ENCODE results near the gene NT5DC3.

NT5DC3 gene

GRCh38 chr12:103748002-103748401, 93.0 kb downstream of the NT5DC3 start:
- no peak for DNase-seq (ENCODE audit: low read depth)

GRCh38 chr12:103745962-103746361, 95.1 kb downstream of the NT5DC3 start:
- no peak for DNase-seq (ENCODE audit: low read depth)

- no peak for DNase-seq (ENCODE audit: low read depth)
Observed at GRCh38 chr12:103743788-103744187, 97.2 kb downstream of the NT5DC3 start.

DNA sequence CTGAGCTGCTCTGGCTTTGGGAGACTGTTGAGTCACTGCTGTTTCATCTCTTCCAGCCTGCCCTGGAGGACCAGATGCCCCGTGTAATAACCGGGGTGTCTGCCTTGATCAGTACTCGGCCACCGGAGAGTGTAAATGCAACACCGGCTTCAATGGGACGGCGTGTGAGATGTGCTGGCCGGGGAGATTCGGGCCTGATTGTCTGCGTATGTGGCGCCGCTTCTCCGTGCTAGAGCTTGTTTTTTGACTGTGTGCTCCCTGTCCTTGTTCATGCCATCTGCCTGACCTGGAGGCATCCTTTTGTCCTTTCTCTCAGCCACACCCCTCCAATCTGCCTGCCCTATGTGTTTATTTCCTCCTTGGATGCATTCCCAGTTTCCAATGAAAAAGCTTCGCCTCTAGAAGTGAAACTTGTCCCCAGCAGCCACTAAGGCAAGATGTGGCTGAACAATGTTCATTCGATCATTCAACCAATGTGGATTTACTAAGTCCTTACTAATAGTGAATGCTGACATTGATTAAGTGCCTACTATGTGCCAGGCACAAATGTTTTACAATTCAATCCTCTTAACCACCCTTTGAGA, 98.6 kb downstream of the NT5DC3 start:
- no peak for DNase-seq (ENCODE audit: low read depth)

DNA sequence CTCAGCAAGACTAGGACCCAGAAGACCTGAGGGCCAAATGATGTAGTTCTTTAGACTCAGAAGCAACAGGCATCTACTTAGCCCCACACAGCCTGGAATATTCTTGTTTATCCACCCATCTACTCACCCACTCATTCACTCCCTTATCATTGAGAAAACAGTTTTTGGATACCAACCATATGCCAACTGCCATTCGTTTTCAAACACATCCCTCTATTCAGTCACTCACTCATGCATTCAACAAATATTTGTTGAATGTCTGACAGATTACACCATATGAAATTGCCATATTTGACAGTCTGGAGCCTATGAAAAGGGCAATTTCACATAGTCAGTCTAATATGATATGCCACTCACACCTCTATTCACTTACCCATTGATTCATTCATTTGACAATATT, 103.2 kb downstream of the NT5DC3 start:
- DNase-seq (ENCODE audit: low read depth), result no peak

- no peak for DNase-seq (ENCODE audit: low read depth)
Observed at GRCh38 chr12:103736572-103736971, 104.5 kb downstream of the NT5DC3 start.

DNA sequence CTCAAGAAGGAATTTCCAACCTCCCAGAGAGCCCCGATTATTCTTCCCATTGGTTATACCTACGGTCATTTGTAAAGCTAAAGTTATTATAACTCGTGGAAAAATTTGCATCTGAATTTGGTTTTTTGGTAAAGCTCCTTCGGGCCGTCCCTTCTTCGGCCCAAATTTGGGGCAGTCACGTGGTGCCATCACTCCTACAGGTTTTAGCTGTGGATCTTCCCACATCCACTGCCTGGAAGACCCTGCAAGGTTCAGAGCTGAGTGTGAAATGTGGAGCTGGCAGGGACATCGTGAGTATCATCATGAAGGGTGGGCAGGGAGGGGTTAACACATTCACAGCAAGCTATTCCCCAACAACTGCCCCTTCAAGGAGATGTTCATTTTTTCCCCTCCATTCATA, 105.7 kb downstream of the NT5DC3 start:
- DNase-seq (ENCODE audit: low read depth), result no peak

- no peak for DNase-seq (ENCODE audit: low read depth)
Observed at GRCh38 chr12:103734863-103735262, 106.2 kb downstream of the NT5DC3 start.

DNA sequence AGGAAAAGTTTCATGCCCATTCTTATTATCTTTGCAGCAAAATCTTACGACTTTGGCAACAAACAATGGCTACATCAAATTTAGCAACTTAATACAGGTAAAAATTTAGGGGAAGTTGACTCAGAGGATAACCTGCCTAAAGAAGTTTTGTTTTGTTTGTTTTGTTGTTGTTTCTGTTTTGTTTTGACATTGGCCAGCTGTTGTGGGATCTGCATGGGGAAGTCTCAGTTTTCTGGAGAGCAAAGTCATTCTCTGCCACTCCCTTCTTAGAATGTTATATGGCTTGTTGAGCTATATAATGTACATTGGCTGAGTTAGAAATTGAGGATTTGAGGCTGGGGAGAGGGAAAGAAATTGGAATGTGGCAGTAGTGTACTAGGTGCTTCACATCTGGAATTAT, 109.5 kb downstream of the NT5DC3 start:
- DNase-seq (ENCODE audit: low read depth), result no peak

DNA sequence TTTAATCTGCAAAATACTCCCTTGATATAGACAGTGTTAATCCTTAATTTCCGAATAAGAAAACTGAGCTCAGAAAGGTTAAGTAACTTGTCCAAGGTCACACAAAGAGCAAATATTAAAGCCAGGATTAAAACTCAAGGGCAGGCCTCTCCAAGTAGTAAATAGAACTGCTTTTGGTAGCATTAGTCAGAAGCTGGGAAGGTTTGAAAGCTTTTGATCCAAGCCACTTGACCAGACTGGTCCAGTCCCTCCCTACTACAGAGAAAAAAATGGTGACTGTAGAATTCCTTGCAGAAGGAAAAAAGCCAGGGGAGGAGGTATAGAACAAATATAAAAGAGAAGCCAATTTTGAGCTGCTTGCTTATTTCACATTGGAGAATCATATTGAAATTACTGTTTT, 111.5 kb downstream of the NT5DC3 start:
- no peak for DNase-seq (ENCODE audit: low read depth)

DNA sequence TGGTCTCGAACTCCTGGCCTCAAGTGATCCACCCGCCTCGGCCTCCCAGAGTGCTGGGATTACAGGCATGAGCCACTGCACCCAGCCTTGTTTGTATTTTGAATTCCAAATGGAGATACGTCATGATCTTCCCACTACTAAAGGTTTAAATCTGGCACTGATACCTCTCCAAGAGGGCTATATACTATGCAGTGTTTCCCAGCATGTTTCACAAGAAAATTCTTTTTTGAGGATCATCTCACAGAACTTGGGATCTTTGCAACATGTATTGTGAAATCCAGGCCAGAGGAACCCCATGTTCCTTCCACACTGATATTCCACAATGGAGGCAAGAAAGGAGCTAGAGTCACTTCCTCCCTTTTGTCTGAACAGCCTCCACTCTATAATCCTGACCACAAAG, 112.7 kb downstream of the NT5DC3 start:
- peak; percentile 86 for DNase-seq (ENCODE audit: low read depth)

- DNase-seq (ENCODE audit: low read depth), result no peak
Observed at GRCh38 chr12:103727638-103728037, 113.4 kb downstream of the NT5DC3 start.

DNA sequence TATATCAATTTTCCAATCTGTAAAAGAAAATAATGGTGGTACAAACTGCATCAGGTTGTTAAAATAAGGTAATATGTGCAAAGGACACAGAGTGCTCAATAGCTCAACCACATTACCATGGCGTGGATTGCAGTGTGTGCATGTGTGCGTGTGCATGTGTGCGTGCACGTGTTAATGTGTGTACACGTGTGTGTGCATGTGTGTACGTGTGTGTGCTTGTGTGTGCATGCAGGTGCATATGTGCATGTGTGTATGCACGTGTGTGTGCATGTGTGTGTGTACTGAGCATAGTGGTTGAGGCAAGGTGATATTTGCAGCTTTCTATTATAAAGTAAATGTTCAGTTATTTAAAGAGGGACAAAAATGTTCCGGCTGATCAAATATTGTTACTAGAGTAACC, 115.6 kb downstream of the NT5DC3 start:
- no peak for DNase-seq (ENCODE audit: low read depth)
